SH-SY5Y (cell line): Measurements from ENCODE around the gene SEC11A.

ENCODE experiments used
- GATA2 ChIP-seq: IDR thresholded peaks from 2 replicates; pipeline ENCODE4 v1.6.1; 2011; ENCODE audit warnings: mild to moderate bottlenecking, low read depth, low read length
- GATA3 ChIP-seq: IDR thresholded peaks from 2 replicates; pipeline ENCODE4 v1.6.1; 2011; ENCODE audit warnings: low read depth, mild to moderate bottlenecking, low read length, moderate library complexity

SEC11A gene

DNA sequence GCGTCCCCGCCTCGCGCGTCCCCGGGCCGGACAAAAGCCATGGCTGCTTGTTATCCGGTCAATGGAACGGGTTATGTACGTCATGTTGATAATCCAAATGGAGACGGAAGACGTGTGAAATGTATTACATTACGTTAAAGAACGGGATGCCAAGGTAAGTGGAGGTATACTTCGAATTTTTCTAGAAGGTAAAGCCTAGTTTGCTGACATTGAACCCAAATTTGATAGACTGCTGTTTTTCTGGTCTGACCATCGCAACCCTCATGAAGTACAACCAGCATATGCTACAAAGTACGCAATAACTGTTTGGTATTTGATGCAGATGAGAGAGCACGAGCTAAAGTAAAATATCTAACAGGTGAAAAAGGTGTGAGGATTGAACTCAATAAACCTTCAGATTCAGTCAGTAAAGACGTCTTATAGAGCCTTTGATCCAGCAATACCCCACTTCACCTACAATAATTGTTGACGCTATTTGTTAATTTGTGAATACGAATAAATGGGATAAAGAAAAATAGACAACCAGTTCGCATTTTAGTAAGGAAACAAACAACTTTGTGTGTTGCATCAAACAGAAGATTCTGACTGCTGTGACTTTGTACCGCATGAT, 81.6 kb downstream of the SEC11A start:
- no peak for TF ChIP-seq GATA2
- no peak for TF ChIP-seq GATA3

DNA sequence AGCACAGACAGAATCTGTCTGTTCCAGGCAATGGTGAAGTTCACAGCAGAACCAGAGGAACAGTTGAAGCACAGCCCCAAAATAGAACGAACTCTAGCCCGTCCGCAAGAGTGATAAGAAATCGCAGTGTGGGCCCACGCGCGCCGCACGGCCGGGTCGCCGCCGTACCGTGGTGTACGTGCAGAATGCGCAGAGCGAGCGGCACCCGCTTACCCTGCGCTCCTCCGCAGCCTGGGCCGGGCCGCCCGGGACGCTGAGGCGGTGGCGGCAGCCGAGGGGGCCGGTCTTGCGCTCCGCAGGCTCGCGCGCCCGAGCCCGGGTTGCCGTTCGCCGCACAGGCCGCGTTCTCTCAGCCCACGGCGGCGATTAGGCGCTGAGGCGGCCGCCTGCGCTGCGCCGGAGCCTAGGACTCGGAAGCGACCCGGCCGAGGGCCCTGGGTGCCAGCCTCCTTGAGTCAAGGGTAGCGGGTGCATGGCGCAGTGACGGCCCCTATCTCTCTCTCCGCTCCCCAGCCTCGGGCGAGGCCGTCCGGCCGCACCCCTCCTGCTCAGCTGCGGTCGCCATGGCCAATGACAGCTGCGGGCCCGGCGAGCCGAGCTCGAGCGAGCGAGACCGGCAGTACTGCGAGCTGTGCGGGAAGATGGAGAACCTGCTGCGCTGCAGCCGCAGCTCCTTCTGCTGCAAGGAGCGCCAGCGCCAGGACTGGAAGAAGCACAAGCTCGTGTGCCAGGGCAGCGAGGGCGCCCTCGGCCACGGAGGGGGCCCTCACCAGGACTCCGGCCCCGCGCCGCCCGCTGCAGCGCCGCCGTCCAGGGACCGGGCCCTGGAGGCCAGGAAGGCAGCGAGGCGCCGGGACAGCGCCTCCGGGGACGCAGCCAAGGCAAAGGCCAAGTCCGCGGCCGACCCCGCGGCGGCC, 82.4 kb downstream of the SEC11A start:
- no peak for TF ChIP-seq GATA3
- no peak for TF ChIP-seq GATA2

DNA sequence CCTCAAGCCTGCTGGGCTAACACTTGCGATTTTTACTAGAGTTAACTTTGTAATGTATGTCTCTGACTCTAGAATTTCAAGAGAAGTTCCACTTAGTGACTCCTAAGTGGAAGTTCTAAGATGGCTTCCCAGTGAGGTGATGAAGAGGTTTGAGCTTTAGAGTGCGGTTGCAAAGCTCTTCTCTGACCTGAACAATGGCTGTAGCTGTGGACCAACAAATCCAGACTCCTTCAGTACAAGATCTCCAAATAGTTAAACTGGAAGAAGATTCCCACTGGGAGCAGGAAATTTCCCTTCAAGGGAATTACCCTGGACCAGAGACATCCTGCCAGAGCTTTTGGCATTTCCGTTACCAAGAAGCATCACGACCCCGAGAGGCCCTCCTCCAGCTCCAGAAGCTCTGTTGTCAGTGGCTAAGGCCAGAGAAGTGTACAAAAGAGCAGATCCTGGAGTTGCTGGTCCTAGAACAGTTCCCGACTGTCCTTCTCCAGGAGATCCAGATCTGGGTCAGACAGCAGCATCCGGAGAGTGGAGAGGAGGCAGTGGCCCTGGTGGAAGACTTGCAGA, 84.2 kb downstream of the SEC11A start:
- TF ChIP-seq GATA2 (no peak), GATA3 (no peak)

- no peak for TF ChIP-seq GATA3
- no peak for TF ChIP-seq GATA2
Measured at GRCh38 chr15:84629033-84629432, 86.9 kb downstream of the SEC11A start.

DNA sequence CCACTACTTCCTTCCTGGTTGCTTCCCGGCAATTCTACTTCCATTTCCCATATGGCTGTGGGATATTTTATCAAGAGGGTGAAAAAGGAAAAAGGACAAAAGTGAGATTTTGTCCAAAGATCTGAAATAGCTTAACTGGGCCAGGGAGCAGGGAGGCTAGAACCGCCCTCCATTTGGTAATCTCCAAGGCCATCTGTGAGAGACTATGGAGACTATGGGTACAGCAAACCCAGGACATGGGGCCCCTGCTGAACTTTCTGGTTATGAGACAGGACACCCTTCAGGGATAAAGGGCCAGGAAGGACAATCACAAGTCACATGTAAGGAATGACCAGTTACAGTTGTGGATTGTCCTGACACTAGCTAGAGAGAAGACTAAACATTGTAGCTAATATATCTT, 90.8 kb downstream of the SEC11A start:
- TF ChIP-seq GATA2 = no peak
- no peak for TF ChIP-seq GATA3

DNA sequence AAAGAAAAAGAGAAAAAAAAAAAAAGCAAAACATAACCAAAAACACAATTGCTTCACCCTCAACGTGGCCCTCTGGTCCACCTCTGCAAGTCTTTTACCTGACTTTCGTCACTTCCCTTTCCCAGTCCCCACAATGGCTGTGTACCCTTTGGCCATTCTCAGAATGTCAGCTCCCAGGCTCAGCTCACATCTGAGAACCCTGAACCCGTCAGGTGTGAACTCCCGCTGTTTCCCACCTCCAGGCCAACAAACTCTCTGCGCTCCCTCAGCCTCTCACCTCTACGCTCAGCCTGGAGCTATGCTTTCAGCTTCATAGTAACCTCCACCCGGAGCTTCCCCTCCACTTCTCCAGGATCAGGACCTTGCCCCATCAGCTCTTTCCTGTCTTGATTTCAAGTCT, 91.6 kb downstream of the SEC11A start:
- TF ChIP-seq GATA3 (no peak), GATA2 (no peak)

DNA sequence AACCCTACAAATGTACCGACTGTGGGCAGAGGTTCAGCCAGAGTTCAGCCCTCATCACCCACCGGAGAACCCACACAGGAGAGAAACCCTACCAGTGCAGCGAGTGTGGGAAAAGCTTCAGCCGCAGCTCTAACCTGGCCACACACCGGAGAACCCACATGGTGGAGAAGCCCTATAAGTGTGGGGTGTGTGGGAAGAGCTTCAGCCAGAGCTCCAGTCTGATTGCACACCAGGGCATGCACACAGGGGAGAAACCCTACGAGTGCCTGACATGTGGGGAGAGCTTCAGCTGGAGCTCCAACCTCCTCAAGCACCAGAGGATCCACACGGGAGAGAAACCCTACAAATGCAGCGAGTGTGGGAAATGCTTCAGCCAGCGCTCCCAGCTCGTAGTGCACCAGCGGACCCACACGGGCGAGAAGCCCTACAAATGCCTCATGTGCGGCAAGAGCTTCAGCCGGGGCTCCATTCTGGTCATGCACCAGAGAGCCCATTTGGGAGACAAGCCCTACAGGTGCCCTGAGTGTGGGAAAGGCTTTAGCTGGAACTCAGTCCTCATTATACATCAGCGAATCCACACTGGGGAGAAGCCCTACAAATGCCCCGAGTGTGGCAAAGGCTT, 94.5 kb downstream of the SEC11A start:
- no peak for TF ChIP-seq GATA2
- TF ChIP-seq GATA3 = no peak

GRCh38 chr15:84620626-84621025, 95.3 kb downstream of the SEC11A start:
- TF ChIP-seq GATA2 = no peak
- no peak for TF ChIP-seq GATA3
